Gastrocnemius medialis (tissue), 4 donors: ENCODE results near the gene U2AF1. TPM values are rescaled to one million over a fixed set of nuclear protein-coding genes. Genes with fewer than 3 reads are reported as not detected.
"Not testable (repeated sequence)": the region's sequence is repeated elsewhere in the genome, so short reads cannot be mapped to it uniquely, and the experiment has no call there.

Source experiments
- ATAC-seq, 2 donors: fragments of 150-250 bp; one replicate each; pipeline ENCODE4 v1.9.1; 2016
- DNase-seq, 2 donors: peaks; one replicate each; pipeline ENCODE4 v3.0.0-alpha.2; 2019
- H3K27ac ChIP-seq, 4 donors: fragments of 200-600 bp; sonication (generic); 1 replicate in 1 of 4; 2 replicates in 3 of 4; pipeline ENCODE4 v1.5.1; 2016 to 2018; ENCODE audit warnings: mild to moderate bottlenecking in 2 of 4, moderate library complexity in 1 of 4
- H3K27me3 ChIP-seq, 3 donors: fragments of 200-600 bp; sonication (generic) in 2 of 3; 1 replicate in 1 of 3; 2 replicates in 2 of 3; pipeline versions ENCODE4 v1.5.1 to v1.6.0; 2016 to 2019; ENCODE audit warnings: mild to moderate bottlenecking in 1 of 3, moderate library complexity in 1 of 3
- H3K36me3 ChIP-seq, 2 donors: fragments of 200-600 bp; sonication (generic) in 1 of 2; one replicate each; pipeline ENCODE4 v1.5.1; 2017 to 2018
- H3K4me1 ChIP-seq, 2 donors: fragments of 200-600 bp; sonication (generic) in 1 of 2; one replicate each; pipeline ENCODE4 v1.5.1; 2016 to 2017; ENCODE audit warnings: mild to moderate bottlenecking in 2 of 2
- H3K4me3 ChIP-seq, 4 donors: fragments of 200-600 bp; sonication (generic) in 3 of 4; 1 replicate in 1 of 4; 2 replicates in 3 of 4; pipeline ENCODE4 v1.5.1; 2016 to 2019; ENCODE audit warnings: mild to moderate bottlenecking in 2 of 4
- H3K9me3 ChIP-seq, 3 donors: fragments of 200-600 bp; sonication (generic) in 2 of 3; 1 replicate in 1 of 3; 2 replicates in 2 of 3; pipeline ENCODE4 v1.5.1; 2016 to 2019
- in situ Hi-C, 4 donors: fragments of 200-750 bp; cut with MboI; loops; one replicate each; pipeline versions ENCODE4 v1.15.0 to v1.8.0; 2017; ENCODE audit warnings: low sequenced_read_pairs in 4 of 4
- intact Hi-C: fragments of 100-400 bp; cut with DNase I; formaldehyde crosslinking; loops from one replicate; pipeline ENCODE4 v1.15.1; 2023; ENCODE audit warnings: low total_unique reads
- total RNA-seq, 4 donors: library from RNA; depleted of rRNA; stranded (reverse); fragments of >200 nt; gene quantifications; one replicate each; pipeline versions ENCODE4 v1.1.0 to v1.2.3, GENCODE V29; 2016

Gene U2AF1
- total RNA-seq, result 10 to 100 TPM in 3 of 4 donors, 1 to 10 TPM in 1; 7.7 to 30.0 (median 18.0) TPM

GRCh38 chr21:43106965-43107793 lies at the start of gene U2AF1:
Gene U2AF1 (minus strand): TSS chr21:43107570. CDS start chr21:43107494, 76 bp downstream.
- intact Hi-C loops, H3K4me1 ChIP-seq, H3K9me3 ChIP-seq, in situ Hi-C loops, H3K27me3 ChIP-seq, H3K36me3 ChIP-seq: not testable (repeated sequence)
- Histone ChIP-seq H3K4me3 (peak within 1 kb of the TSS in 3 of 4 donors; percentile 61 to 79 (median 75)), H3K27ac (peak within 1 kb of the TSS in 3 of 4 donors; percentile 78 to 87 (median 84))
- DNase-seq (peak in 1 of 2 donors; percentile 75), ATAC-seq (peak; percentile 81 to 89)

DNA sequence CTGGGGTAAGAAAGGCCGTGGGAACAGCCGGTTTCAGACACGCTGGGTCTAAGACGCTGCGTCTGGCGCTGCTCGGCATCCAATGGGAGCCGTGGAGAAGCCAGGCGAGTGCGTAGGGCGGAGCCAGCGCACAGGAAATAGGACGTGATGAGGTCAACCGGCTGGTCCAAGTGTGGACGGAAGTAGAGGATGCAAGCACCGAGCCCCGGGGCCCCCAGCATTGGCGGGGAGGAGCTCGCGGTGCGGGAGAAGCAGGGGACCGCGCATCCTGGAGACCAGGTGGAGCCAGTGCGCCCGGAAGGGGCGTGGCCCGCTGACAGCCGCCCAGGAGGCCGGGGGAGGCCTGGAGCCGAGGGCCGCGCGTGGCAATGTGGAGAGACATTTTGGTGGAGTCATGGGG lies 46.2 kb upstream of the U2AF1 start:
- H3K36me3 ChIP-seq, intact Hi-C loops, H3K4me1 ChIP-seq, H3K27me3 ChIP-seq, H3K27ac ChIP-seq, DNase-seq, H3K9me3 ChIP-seq, H3K4me3 ChIP-seq, ATAC-seq, in situ Hi-C loops: not testable (repeated sequence)

GRCh38 chr21:43149344-43149743 lies 42.0 kb upstream of the U2AF1 start:
- H3K27me3 ChIP-seq, H3K36me3 ChIP-seq, H3K27ac ChIP-seq, ATAC-seq, DNase-seq, intact Hi-C loops, in situ Hi-C loops, H3K4me3 ChIP-seq, H3K4me1 ChIP-seq, H3K9me3 ChIP-seq: not testable (repeated sequence)

DNA sequence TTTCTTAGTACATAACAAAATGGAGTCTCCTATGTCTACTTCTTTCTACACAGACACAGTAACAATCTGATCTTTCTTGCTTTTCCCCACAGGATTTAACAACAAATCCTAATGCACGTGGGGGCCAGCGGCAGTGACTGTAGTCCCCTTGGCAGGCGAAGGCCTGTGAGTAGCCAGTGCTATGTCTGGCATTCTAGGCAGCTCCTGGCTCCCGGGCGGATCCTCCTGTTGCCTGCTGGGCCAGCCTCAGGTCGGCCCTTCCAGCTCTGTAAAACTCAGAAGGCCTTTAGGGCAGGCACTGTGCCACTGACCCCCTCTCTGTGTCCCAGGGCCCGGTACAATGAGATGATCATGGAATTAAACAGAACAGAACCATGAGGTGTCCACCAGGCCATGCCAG lies 40.6 kb upstream of the U2AF1 start:
- ATAC-seq, H3K36me3 ChIP-seq, H3K4me3 ChIP-seq, H3K27me3 ChIP-seq, intact Hi-C loops, H3K27ac ChIP-seq, H3K9me3 ChIP-seq, in situ Hi-C loops, H3K4me1 ChIP-seq, DNase-seq: not testable (repeated sequence)

DNA sequence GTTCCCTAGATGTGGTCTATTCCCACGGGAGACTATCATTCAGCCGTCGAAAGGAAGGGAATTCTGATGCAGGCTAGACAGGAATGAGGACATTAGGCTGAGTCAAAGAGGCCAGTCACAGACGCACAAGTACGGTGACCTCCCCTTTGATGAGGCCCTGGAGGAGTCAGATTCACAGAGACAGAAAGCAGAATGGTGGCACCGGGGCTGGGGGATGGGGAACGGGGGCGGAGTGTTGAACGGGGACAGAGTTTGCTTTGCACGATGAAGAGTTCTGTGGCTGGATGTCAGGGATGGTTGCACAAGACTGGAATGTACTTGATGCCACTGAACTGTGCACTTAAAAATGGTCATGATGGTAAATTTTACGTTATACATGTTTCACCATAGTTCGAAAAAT lies 39.3 kb upstream of the U2AF1 start:
- H3K36me3 ChIP-seq, H3K4me3 ChIP-seq, intact Hi-C loops, H3K9me3 ChIP-seq, ATAC-seq, H3K27me3 ChIP-seq, in situ Hi-C loops, H3K27ac ChIP-seq, DNase-seq, H3K4me1 ChIP-seq: not testable (repeated sequence)

DNA sequence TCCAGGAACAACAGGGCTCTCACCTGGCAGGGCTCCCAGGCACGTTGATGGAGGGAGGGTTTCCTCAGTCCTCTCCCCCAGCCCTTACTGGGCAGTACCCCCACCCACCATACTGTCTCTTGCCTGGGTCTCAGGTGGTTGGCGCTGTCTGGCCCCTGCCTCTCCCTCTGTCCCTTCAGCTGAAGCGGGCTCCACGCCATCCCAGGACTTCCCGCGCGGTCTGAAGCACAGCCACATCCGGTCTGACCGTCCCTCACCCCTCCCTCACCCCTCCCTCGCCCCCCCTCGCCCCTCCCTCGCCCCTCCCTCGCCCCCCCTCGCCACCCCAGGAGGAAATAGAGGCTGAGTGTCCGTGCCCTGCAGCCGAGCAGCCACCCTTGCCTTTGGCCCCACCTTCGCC lies 34.0 kb upstream of the U2AF1 start:
- ATAC-seq, DNase-seq, H3K4me1 ChIP-seq, H3K27ac ChIP-seq, H3K9me3 ChIP-seq, H3K4me3 ChIP-seq, intact Hi-C loops, H3K27me3 ChIP-seq, H3K36me3 ChIP-seq, in situ Hi-C loops: not testable (repeated sequence)

- DNase-seq, H3K9me3 ChIP-seq, H3K4me3 ChIP-seq, intact Hi-C loops, in situ Hi-C loops, H3K27ac ChIP-seq, H3K4me1 ChIP-seq, H3K27me3 ChIP-seq, ATAC-seq, H3K36me3 ChIP-seq: not testable (repeated sequence)
Observed at GRCh38 chr21:43138944-43139343, 31.6 kb upstream of the U2AF1 start.

DNA sequence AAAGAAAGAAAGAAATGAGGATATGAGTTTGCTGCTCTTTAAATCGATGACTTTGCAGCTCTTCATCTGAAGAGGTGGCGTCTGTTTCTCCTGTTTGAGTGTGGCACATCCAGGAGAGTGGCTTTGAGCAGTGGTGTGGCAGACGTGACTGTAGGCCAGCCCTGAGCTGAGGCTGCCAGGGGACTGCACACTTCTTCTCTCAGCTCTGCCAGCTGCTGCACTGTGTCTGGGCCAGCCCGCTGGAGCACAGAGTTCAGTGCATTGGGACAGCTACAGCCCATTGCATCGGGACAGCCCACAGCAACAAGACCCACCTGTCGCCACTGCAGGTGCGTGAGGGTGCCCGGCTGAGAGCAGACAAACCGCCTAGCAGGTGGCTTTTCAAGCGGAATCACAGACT lies 27.1 kb upstream of the U2AF1 start:
- H3K27ac ChIP-seq, H3K4me3 ChIP-seq, H3K9me3 ChIP-seq, DNase-seq, H3K4me1 ChIP-seq, ATAC-seq, H3K36me3 ChIP-seq, H3K27me3 ChIP-seq, in situ Hi-C loops, intact Hi-C loops: not testable (repeated sequence)

GRCh38 chr21:43130094-43130493 lies 22.7 kb upstream of the U2AF1 start:
- intact Hi-C loops, ATAC-seq, H3K36me3 ChIP-seq: not testable (repeated sequence)

DNA sequence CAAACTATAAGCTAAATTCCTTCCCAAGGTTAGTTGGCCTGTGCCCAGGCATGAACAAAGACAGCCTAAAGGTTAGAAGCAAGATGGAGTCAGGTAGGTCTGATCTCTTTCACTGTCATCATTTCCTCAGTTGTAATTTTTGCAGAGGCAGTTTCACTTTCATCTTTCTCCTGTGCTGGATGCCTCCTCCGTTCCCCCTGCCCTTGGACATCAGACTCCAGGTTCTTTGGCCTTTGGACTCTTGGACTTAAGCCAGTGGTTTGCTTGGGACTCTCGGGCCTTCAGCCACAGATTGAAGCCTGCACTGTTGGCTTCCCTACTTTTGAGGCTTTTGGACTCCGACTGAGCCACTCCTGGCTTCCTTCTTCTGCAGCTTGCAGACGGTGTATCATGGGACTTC lies 8.6 kb upstream of the U2AF1 start:
- H3K9me3 ChIP-seq, DNase-seq, ATAC-seq, H3K4me3 ChIP-seq, H3K4me1 ChIP-seq, H3K27me3 ChIP-seq, H3K27ac ChIP-seq, H3K36me3 ChIP-seq, intact Hi-C loops, in situ Hi-C loops: not testable (repeated sequence)

More at GRCh38 chr21:43130094-43130493, 22.7 kb upstream of the U2AF1 start:
- H3K4me3 ChIP-seq, H3K4me1 ChIP-seq, H3K27ac ChIP-seq, H3K9me3 ChIP-seq, in situ Hi-C loops, DNase-seq, H3K27me3 ChIP-seq: not testable (repeated sequence)

DNA sequence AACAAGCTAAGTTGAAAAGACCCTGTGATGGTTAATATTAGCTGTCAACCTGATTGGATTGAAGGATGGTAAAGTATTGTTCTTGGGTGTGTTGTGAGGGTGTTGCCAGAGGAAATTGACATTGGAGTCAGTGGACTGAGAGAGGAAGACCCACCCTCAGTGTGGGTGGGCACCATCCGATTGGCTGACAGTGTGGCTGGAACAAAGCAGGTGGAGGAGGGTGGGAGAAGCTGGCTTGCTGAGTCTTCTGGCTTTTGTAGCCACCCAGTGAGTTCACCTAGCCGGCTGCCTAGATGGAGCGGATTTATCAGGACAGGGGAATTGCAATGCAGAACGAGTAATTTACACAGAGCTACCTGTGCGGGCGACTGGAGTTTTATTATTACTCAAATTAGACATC lies 7.1 kb upstream of the U2AF1 start:
- H3K4me3 ChIP-seq, intact Hi-C loops, H3K9me3 ChIP-seq, H3K27ac ChIP-seq, H3K4me1 ChIP-seq, DNase-seq, in situ Hi-C loops, ATAC-seq, H3K27me3 ChIP-seq, H3K36me3 ChIP-seq: not testable (repeated sequence)

- H3K4me1 ChIP-seq, ATAC-seq, intact Hi-C loops, DNase-seq, H3K27ac ChIP-seq, H3K9me3 ChIP-seq, H3K27me3 ChIP-seq, H3K36me3 ChIP-seq, in situ Hi-C loops, H3K4me3 ChIP-seq: not testable (repeated sequence)
Observed at GRCh38 chr21:43109006-43109405, 1.6 kb upstream of the U2AF1 start.
